KMS-11 (cell line): Measurements from ENCODE around the gene GNAQ.

Source experiments
- H2AFZ ChIP-seq: fragments of 200-600 bp; sonication (generic); 2 replicates; pipeline ENCODE4 v1.6.1; 2016; ENCODE audit warnings: antibody characterized with exemption, mixed run types, low read depth
- H3K27ac ChIP-seq: fragments of 200-600 bp; sonication (generic); 2 replicates; pipeline ENCODE4 v1.6.1; 2016; ENCODE audit warnings: mild to moderate bottlenecking, mixed run types
- H3K27me3 ChIP-seq: fragments of 200-600 bp; sonication (generic); 2 replicates; pipeline ENCODE4 v1.6.1; 2017; ENCODE audit warnings: mild to moderate bottlenecking, low read depth, mixed run types, moderate library complexity; ENCODE audit not compliant: insufficient read depth
- H3K36me3 ChIP-seq: fragments of 200-600 bp; sonication (generic); 2 replicates; pipeline ENCODE4 v1.6.1; 2017; ENCODE audit warnings: mild to moderate bottlenecking, mixed run types; ENCODE audit not compliant: insufficient read depth
- H3K4me1 ChIP-seq: fragments of 200-600 bp; sonication (generic); 2 replicates; pipeline ENCODE4 v1.6.1; 2016; ENCODE audit warnings: mild to moderate bottlenecking, low read depth, mixed run types; ENCODE audit not compliant: poor library complexity, severe bottlenecking
- H3K4me2 ChIP-seq: fragments of 200-600 bp; sonication (generic); 2 replicates; pipeline ENCODE4 v1.7.0; 2016; ENCODE audit warnings: mild to moderate bottlenecking, mixed run types
- H3K4me3 ChIP-seq: fragments of 200-600 bp; sonication (generic); IDR thresholded peaks from 2 replicates; pipeline ENCODE4 v1.6.1; 2017; ENCODE audit warnings: low read depth, low read length, mixed read lengths; ENCODE audit not compliant: insufficient read depth
- H3K79me2 ChIP-seq: fragments of 200-600 bp; sonication (generic); 2 replicates; pipeline ENCODE4 v1.6.1; 2016; ENCODE audit warnings: low read depth, mixed run types; ENCODE audit not compliant: insufficient read depth
- H3K9ac ChIP-seq: fragments of 200-600 bp; sonication (generic); 2 replicates; pipeline ENCODE4 v1.6.1; 2016; ENCODE audit warnings: mild to moderate bottlenecking, mixed run types
- H4K20me1 ChIP-seq: fragments of 200-600 bp; sonication (generic); 2 replicates; pipeline ENCODE4 v1.6.1; 2016; ENCODE audit warnings: mild to moderate bottlenecking, mixed run types; ENCODE audit not compliant: insufficient read depth
- TF ChIP-seq, protein P1 (sequence below): fragments of 200-600 bp; sonication (generic); conservative IDR thresholded peaks from 2 replicates; pipeline ENCODE4 v1.6.1; 2017; ENCODE audit warnings: low read depth, mild to moderate bottlenecking, antibody characterized with exemption, low read length, moderate library complexity, mixed read lengths

Gene GNAQ

GRCh38 chr9:77750284-77750683 lies 281.3 kb downstream of the GNAQ start:
- Histone ChIP-seq H3K4me3 (no peak overlapping the region), H3K4me1 (no peaks in the 10 kb centered on the region), H4K20me1 (no peaks in the 10 kb centered on the region), H3K27me3 (no peaks in the 10 kb centered on the region), H3K27ac (no peak overlapping the region), H3K36me3 (no peaks in the 10 kb centered on the region), H3K9ac (no peak overlapping the region), H3K4me2 (no peak overlapping the region), H2AFZ (no peak overlapping the region), H3K79me2 (no peaks in the 10 kb centered on the region)
- TF ChIP-seq, protein P1, sequence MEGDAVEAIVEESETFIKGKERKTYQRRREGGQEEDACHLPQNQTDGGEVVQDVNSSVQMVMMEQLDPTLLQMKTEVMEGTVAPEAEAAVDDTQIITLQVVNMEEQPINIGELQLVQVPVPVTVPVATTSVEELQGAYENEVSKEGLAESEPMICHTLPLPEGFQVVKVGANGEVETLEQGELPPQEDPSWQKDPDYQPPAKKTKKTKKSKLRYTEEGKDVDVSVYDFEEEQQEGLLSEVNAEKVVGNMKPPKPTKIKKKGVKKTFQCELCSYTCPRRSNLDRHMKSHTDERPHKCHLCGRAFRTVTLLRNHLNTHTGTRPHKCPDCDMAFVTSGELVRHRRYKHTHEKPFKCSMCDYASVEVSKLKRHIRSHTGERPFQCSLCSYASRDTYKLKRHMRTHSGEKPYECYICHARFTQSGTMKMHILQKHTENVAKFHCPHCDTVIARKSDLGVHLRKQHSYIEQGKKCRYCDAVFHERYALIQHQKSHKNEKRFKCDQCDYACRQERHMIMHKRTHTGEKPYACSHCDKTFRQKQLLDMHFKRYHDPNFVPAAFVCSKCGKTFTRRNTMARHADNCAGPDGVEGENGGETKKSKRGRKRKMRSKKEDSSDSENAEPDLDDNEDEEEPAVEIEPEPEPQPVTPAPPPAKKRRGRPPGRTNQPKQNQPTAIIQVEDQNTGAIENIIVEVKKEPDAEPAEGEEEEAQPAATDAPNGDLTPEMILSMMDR: no peak

DNA sequence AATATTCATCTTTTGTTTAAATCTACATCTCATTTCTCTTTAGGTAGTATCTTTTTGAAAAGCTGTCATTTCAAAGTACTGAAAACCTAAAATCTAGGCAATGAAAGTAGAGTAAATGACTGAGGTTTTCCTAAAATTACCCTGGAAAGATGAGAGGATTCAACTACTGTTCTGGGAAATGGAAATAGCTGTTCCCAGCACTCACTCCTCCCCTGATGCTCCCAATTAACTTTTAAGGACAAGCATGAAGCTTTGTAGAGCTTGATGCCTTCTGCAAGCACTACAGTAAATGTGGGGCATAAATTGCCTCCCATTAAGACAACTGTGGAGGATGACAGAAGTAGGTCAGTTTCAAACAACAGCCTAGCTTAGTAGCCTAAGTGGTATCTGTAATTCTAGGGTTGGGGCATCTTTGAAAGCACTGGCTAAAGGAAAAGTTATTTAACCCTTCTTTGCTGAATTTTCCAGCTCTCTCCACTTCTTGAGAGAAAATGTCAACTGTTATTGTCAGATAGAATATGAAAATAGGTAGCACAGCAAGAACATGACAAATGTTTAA lies 283.3 kb downstream of the GNAQ start:
- Histone ChIP-seq H4K20me1 (no peaks in the 10 kb centered on the region), H3K36me3 (no peaks in the 10 kb centered on the region), H3K9ac (no peak overlapping the region), H3K27ac (no peak overlapping the region), H3K4me2 (no peak overlapping the region), H3K27me3 (no peaks in the 10 kb centered on the region), H3K4me1 (no peaks in the 10 kb centered on the region), H3K4me3 (no peak overlapping the region), H2AFZ (no peak overlapping the region), H3K79me2 (no peaks in the 10 kb centered on the region)
- TF ChIP-seq, protein P1: no peak

- Histone ChIP-seq H3K27me3 (no peaks in the 10 kb centered on the region), H2AFZ (no peak overlapping the region), H3K4me2 (no peak overlapping the region), H3K4me1 (no peaks in the 10 kb centered on the region), H3K27ac (no peak overlapping the region), H3K9ac (no peak overlapping the region), H3K79me2 (no peaks in the 10 kb centered on the region), H4K20me1 (no peaks in the 10 kb centered on the region), H3K36me3 (no peaks in the 10 kb centered on the region), H3K4me3 (no peak overlapping the region)
- TF ChIP-seq, protein P1: no peak
Observed at GRCh38 chr9:77747163-77747562, 284.4 kb downstream of the GNAQ start.

DNA sequence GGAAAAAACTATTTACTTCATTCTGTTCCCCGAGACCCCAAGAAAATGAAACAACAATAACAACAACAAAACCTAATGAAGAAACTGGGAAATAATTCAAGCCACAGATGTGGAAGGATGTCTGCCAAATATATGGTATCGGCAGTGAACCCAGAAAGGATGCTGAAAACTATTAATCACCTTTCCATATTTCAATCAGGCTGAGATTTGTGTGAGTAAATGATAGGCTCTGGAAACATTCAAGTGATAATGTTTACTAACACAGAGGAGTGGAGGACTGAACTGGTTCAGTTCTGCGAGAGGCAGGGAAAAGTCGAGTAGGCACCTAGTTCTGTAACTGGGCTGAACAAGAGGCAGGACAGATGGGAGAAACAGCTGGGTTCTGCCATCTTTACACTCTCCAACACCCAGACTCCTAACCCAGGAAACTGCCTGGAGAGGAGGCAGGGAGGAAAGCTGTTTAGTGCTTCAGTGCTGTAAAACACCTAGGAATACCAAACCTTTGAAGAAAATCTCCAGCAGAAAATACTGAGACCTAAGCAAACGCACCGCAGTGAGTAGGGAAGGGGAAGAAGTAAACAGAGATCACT lies 286.7 kb downstream of the GNAQ start:
- TF ChIP-seq, protein P1: no peak
- no peak overlapping the region for H3K27ac ChIP-seq
- H3K27me3 ChIP-seq: no peaks in the 10 kb centered on the region
- no peaks in the 10 kb centered on the region for H3K36me3 ChIP-seq
- no peak overlapping the region for H3K4me2 ChIP-seq
- H2AFZ ChIP-seq: no peak overlapping the region
- H3K4me3 ChIP-seq: no peak overlapping the region
- no peak overlapping the region for H3K9ac ChIP-seq
- H3K79me2 ChIP-seq: no peaks in the 10 kb centered on the region
- no peaks in the 10 kb centered on the region for H3K4me1 ChIP-seq
- H4K20me1 ChIP-seq: no peaks in the 10 kb centered on the region
